B cell (primary cell): ENCODE measurements around the gene HHEX. TPM values are rescaled to one million over a fixed set of nuclear protein-coding genes. Genes with fewer than 3 reads are reported as not detected.

Experiments
- ATAC-seq: fragments of 200-7000 bp; cut with Tn5 transposase; one replicate; pipeline ENCODE4 v1.10.0; 2021; ENCODE audit warnings: low read depth, mild to moderate bottlenecking, moderate number of reproducible peaks, moderate library complexity
- CTCF ChIA-PET: fragments of 350-600 bp; sonication (Branson Sonifier 250); formaldehyde crosslinking; loops from one replicate; lab custom pipeline; 2021; ENCODE audit warnings: antibody characterized with exemption, inconsistent platforms; lab: Charles Lee
- POLR2A ChIA-PET: fragments of 350-600 bp; sonication (Branson Sonifier 250); formaldehyde crosslinking; loops from one replicate; lab custom pipeline; 2021; ENCODE audit warnings: antibody characterized with exemption; lab: Charles Lee
- DNase-seq: peaks from one replicate; pipeline ENCODE4 v3.0.0; 2013
- H2AFZ ChIP-seq: 2 replicates; pipeline ENCODE4 v1.6.1; 2012; ENCODE audit warnings: mild to moderate bottlenecking, low read depth, low read length; ENCODE audit not compliant: insufficient read depth, poor library complexity, severe bottlenecking
- H3K27ac ChIP-seq, 2 donors: 1 replicate in 1 of 2; 2 replicates in 1 of 2; pipeline ENCODE4 v1.5.1; 2012 to 2013; ENCODE audit warnings: low read length in 2 of 2, mild to moderate bottlenecking in 2 of 2, moderate library complexity in 1 of 2
- H3K27me3 ChIP-seq, 4 experiments: fragments of 200-600 bp in 1 of 4; sonication (generic) in 1 of 4; replicated peaks in 1 of 4; 1 replicate in 2 of 4; 2 replicates in 2 of 4; pipeline versions ENCODE4 v1.6.1 to v1.7.0; 2013 to 2016; ENCODE audit warnings: low read length in 3 of 4, mild to moderate bottlenecking in 2 of 4, mixed read lengths in 1 of 4, moderate library complexity in 1 of 4; ENCODE audit not compliant: insufficient read depth in 4 of 4, control insufficient read depth in 3 of 4; ENCODE audit errors: control extremely low read depth in 1 of 4
- H3K36me3 ChIP-seq, 2 experiments: replicated peaks in 1 of 2; 1 replicate in 1 of 2; 2 replicates in 1 of 2; pipeline versions ENCODE4 v1.6.1 to v1.7.1; 2013; ENCODE audit warnings: low read length in 1 of 2; ENCODE audit not compliant: insufficient read depth in 2 of 2, control insufficient read depth in 1 of 2; ENCODE audit errors: control extremely low read depth in 1 of 2, extremely low read depth in 1 of 2
- H3K4me1 ChIP-seq, 2 donors: fragments of 200-600 bp in 1 of 2; sonication (generic) in 1 of 2; 1 replicate in 1 of 2; 2 replicates in 1 of 2; pipeline versions ENCODE4 v1.5.1 to v1.6.1; 2013 to 2017; ENCODE audit warnings: low read length in 2 of 2; ENCODE audit not compliant: control insufficient read depth in 2 of 2, insufficient read depth in 2 of 2
- H3K4me2 ChIP-seq: replicated peaks from 2 replicates; pipeline ENCODE3; 2012; ENCODE audit warnings: mild to moderate bottlenecking, low read depth, low read length; ENCODE audit not compliant: poor library complexity, severe bottlenecking
- H3K4me3 ChIP-seq, 5 experiments: fragments of 200-600 bp in 1 of 5; sonication (generic) in 1 of 5; 1 replicate in 3 of 5; 2 replicates in 2 of 5; pipeline versions ENCODE4 v1.5.1 to v1.7.0; 2011 to 2016; ENCODE audit warnings: low read length in 4 of 5, mild to moderate bottlenecking in 4 of 5, low read depth in 2 of 5, control low read depth in 1 of 5, moderate library complexity in 1 of 5; ENCODE audit not compliant: insufficient read depth in 1 of 5; ENCODE audit errors: control extremely low read depth in 1 of 5, extremely low read depth in 1 of 5
- H3K79me2 ChIP-seq: fragments of 200-600 bp; sonication (generic); one replicate; pipeline ENCODE4 v1.6.0; 2016; ENCODE audit warnings: low read length; ENCODE audit not compliant: control insufficient read depth, insufficient read depth
- H3K9ac ChIP-seq: fragments of 200-600 bp; sonication (generic); 2 replicates; pipeline ENCODE4 v1.6.1; 2017; ENCODE audit warnings: mild to moderate bottlenecking, low read length, moderate library complexity
- H3K9me3 ChIP-seq, 3 donors: one replicate each; pipeline versions ENCODE4 v1.6.1 to v1.7.1; 2013; ENCODE audit warnings: low read length in 2 of 3; ENCODE audit not compliant: control insufficient read depth in 2 of 3, insufficient read depth in 1 of 3; ENCODE audit errors: control extremely low read depth in 1 of 3
- H4K20me1 ChIP-seq: 2 replicates; pipeline ENCODE4 v1.6.0; 2012; ENCODE audit warnings: mild to moderate bottlenecking, low read length; ENCODE audit not compliant: insufficient read depth, control insufficient read depth, poor library complexity, severe bottlenecking
- H3K27ac Mint-ChIP-seq: one replicate; pipeline ENCODE4 v1.8.0; 2021; ENCODE audit warnings: mixed read lengths
- H3K27me3 Mint-ChIP-seq: one replicate; pipeline ENCODE4 v1.8.0; 2021; ENCODE audit warnings: mixed read lengths
- H3K4me1 Mint-ChIP-seq: one replicate; pipeline ENCODE4 v1.8.0; 2021; ENCODE audit warnings: mixed read lengths
- H3K4me3 Mint-ChIP-seq: one replicate; pipeline ENCODE4 v1.8.0; 2021; ENCODE audit warnings: mixed read lengths
- H3K9me3 Mint-ChIP-seq: one replicate; pipeline ENCODE4 v1.8.0; 2022; ENCODE audit warnings: mixed read lengths; ENCODE audit not compliant: insufficient read depth
- EZH2 ChIP-seq: IDR thresholded peaks from 2 replicates; pipeline ENCODE4 v1.6.1; 2012; ENCODE audit warnings: borderline replicate concordance, low read depth, mild to moderate bottlenecking, moderate library complexity, low read length; ENCODE audit not compliant: insufficient read depth, poor library complexity, severe bottlenecking
- WGBS: methylation state at CpG from one replicate; pipeline ENCODE4 v1.1.5; 2013; ENCODE audit warnings: missing lambda C conversion rate; ENCODE audit not compliant: insufficient coverage; 5-methylcytosine and 5-hydroxymethylcytosine counted together
- intact Hi-C: fragments of 100-400 bp; cut with micrococcal nuclease; formaldehyde crosslinking; loops from one replicate; pipeline ENCODE4 v1.10.0; 2022
- polyA plus RNA-seq: library from polyadenylated mRNA; depleted of rRNA; stranded (reverse); fragments of >200 nt; gene quantifications from 2 replicates; pipeline ENCODE4 v1.2.3, GENCODE V29; 2012
- small RNA-seq: library from RNA; depleted of rRNA; stranded (forward); fragments of <200 nt; gene quantifications from one replicate; pipeline ENCODE3, GENCODE V24; 2012; ENCODE audit warnings: low replicate concordance, low read depth; ENCODE audit not compliant: insufficient read length
- total RNA-seq, 2 donors: library from RNA; stranded (reverse); fragments of 120-200 nt in 1 of 2; gene quantifications; 1 replicate in 1 of 2; 2 replicates in 1 of 2; pipeline versions ENCODE4 v1.2.3 to v1.2.4, GENCODE V29; 2013 to 2022
- TF ChIP-seq, protein P1 (sequence below): fragments of 200-600 bp; IDR thresholded peaks from one replicate; pipeline ENCODE4 v1.8.0; 2022; ENCODE audit warnings: antibody characterized with exemption, mild to moderate bottlenecking

The HHEX gene
- total and polyA plus RNA-seq, 2 donors (not counting 1 experiment from before 2014, with no cell fraction given) = 96.9 to 149 TPM

- Histone ChIP-seq H3K27me3 (no peaks in the 10 kb centered on the region), H3K27ac (peak overlapping the region; percentile 87 to 91), H2AFZ (no peak overlapping the region), H3K4me2 (peak overlapping the region; percentile 67), H3K79me2 (peaks cover 16% of the 10 kb centered on the region), H4K20me1 (no peaks in the 10 kb centered on the region), H3K9ac (peak overlapping the region; percentile 43), H3K36me3 (no peaks in the 10 kb centered on the region), H3K9me3 (no peaks in the 10 kb centered on the region), H3K4me3 (peak overlapping the region in 3 of 5 experiments; percentile 25 to 37 (median 30)), H3K4me1 (peaks cover 60 to 66% of the 10 kb centered on the region in 2 donors)
- peaks cover 70% of the 10 kb centered on the region for H3K4me1 Mint-ChIP-seq
- no peaks in the 10 kb centered on the region for H3K27me3 Mint-ChIP-seq
- POLR2A ChIA-PET = interaction anchor here (0.6 to 6.4 kb wide), 10 partner anchors 14 to 467 kb away, joined by 3 to 52 read pairs (median 4); partner anchors contain the start of genes EXOC6 and HHEX
- peak; percentile 89 for DNase-seq
- 76% methylated on average over 7 of the region's 9 CpGs for WGBS
- intact Hi-C loops = loop anchor here (1.0 kb wide), 6 partner anchors 10 to 53 kb away; partner anchors contain the start of gene HHEX
- CTCF ChIA-PET = interaction anchor here (0.6 to 5.1 kb wide), 16 partner anchors 11 to 135 kb away, joined by 3 to 31 read pairs (median 4); no protein-coding TSS in a partner anchor
- no peaks in the 10 kb centered on the region for H3K9me3 Mint-ChIP-seq
- H3K4me3 Mint-ChIP-seq = peak overlapping the region; percentile 68
- TF ChIP-seq EZH2 = no peak
- TF ChIP-seq, protein P1, sequence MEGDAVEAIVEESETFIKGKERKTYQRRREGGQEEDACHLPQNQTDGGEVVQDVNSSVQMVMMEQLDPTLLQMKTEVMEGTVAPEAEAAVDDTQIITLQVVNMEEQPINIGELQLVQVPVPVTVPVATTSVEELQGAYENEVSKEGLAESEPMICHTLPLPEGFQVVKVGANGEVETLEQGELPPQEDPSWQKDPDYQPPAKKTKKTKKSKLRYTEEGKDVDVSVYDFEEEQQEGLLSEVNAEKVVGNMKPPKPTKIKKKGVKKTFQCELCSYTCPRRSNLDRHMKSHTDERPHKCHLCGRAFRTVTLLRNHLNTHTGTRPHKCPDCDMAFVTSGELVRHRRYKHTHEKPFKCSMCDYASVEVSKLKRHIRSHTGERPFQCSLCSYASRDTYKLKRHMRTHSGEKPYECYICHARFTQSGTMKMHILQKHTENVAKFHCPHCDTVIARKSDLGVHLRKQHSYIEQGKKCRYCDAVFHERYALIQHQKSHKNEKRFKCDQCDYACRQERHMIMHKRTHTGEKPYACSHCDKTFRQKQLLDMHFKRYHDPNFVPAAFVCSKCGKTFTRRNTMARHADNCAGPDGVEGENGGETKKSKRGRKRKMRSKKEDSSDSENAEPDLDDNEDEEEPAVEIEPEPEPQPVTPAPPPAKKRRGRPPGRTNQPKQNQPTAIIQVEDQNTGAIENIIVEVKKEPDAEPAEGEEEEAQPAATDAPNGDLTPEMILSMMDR = no peak
- H3K27ac Mint-ChIP-seq = peak overlapping the region; percentile 91
- peak; percentile 93 for ATAC-seq
Observed at GRCh38 chr10:92742331-92743228, 52.8 kb downstream of the HHEX start.

Small RNAs within 50 kb of the gene (small RNA-seq; reads per million reads assigned to genes)
- gene RF00019 = not detected
- not detected for gene RN7SL644P

Other genes starting within 250 kb of the HHEX start
- 38.5 and 40.9 TPM in 2 replicates for gene IDE, start 115.9 kb upstream of the HHEX start, total RNA-seq
- gene IDE, start 115.9 kb upstream of the HHEX start, polyA plus RNA-seq = 7.7 and 8.5 TPM in 2 replicates
- gene KIF11, start 96.8 kb upstream of the HHEX start, total RNA-seq = 1.8 and 2.0 TPM in 2 replicates
- gene KIF11, start 96.8 kb upstream of the HHEX start, polyA plus RNA-seq = 0.45 and 0.64 TPM in 2 replicates
- gene EXOC6, start 158.6 kb downstream of the HHEX start, total RNA-seq = 22.6 and 25.6 TPM in 2 replicates
- gene EXOC6, start 158.6 kb downstream of the HHEX start, polyA plus RNA-seq = 7.9 and 13.8 TPM in 2 replicates